GM21367 (cell line): ENCODE data around the gene ABCB6.

ENCODE experiments used
- ATAC-seq: cut with Tn5 transposase; IDR thresholded peaks from one replicate; pipeline ENCODE4 v1.9.1; 2021; ENCODE audit not compliant: unreplicated experiment

ABCB6 gene

GRCh38 chr2:219186754-219187456, 31.9 kb downstream of the ABCB6 start:
- no peak for ATAC-seq

GRCh38 chr2:219184121-219184520, 34.6 kb downstream of the ABCB6 start:
- ATAC-seq, result no peak

DNA sequence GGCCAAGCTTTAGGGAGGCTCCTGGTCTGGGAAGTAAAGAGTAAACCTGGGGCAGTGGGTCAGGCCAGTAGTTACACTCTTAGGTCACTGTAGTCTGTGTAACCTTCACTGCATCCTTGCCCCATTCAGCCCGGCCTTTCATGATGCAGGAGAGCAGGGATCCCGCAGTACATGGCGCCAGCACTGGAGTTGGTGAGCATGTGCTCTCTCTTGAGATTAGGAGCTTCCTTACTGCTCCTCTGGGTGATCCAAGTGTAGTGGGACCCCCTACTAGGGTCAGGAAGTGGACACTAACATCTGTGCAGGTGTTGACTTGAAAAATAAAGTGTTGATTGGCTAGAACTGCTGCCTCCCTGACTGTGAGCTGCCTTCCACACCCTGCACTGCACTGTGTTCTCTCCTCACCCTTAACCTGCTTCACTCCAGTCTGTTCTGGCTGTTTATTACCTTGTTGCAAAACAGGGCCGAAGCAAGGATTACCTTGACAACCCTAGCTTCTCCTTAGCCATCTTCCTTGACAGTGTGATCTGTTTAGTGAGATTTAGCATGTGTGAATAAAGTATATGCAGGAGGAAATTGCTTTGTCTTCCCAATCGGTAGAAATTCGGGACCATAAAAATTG, 35.5 kb downstream of the ABCB6 start:
- ATAC-seq, result no peak

DNA sequence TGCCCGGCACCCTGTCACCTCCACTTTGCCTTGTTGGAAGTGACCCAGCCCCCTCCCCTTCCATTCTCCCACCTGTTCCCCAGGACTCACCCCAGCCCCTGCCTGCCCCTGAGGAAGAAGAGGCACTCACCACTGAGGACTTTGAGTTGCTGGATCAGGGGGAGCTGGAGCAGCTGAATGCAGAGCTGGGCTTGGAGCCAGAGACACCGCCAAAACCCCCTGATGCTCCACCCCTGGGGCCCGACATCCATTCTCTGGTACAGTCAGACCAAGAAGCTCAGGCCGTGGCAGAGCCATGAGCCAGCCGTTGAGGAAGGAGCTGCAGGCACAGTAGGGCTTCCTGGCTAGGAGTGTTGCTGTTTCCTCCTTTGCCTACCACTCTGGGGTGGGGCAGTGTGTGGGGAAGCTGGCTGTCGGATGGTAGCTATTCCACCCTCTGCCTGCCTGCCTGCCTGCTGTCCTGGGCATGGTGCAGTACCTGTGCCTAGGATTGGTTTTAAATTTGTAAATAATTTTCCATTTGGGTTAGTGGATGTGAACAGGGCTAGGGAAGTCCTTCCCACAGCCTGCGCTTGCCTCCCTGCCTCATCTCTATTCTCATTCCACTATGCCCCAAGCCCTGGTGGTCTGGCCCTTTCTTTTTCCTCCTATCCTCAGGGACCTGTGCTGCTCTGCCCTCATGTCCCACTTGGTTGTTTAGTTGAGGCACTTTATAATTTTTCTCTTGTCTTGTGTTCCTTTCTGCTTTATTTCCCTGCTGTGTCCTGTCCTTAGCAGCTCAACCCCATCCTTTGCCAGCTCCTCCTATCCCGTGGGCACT, 36.2 kb downstream of the ABCB6 start:
- no peak for ATAC-seq

- ATAC-seq, result no peak
Measured at GRCh38 chr2:219181531-219181930, 37.2 kb downstream of the ABCB6 start.

DNA sequence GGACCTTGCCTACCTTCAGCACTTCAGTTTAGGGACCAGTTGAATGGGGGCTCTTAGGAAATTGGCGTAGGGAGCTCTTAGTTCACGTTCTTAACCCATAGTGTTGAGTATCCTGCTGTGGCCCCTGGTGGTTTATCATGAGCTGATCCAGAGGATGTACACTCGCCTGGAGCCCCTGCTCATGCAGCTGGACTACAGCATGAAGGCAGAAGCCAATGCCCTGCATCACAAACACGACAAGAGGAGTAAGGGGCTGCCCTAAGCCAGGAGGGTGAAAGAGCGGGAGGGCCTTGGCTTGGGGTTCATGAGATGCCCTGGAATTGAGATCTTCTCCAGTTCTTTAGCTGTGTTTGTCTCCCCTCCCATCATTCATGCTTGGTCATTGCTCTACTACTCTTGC, 37.8 kb downstream of the ABCB6 start:
- no peak for ATAC-seq

DNA sequence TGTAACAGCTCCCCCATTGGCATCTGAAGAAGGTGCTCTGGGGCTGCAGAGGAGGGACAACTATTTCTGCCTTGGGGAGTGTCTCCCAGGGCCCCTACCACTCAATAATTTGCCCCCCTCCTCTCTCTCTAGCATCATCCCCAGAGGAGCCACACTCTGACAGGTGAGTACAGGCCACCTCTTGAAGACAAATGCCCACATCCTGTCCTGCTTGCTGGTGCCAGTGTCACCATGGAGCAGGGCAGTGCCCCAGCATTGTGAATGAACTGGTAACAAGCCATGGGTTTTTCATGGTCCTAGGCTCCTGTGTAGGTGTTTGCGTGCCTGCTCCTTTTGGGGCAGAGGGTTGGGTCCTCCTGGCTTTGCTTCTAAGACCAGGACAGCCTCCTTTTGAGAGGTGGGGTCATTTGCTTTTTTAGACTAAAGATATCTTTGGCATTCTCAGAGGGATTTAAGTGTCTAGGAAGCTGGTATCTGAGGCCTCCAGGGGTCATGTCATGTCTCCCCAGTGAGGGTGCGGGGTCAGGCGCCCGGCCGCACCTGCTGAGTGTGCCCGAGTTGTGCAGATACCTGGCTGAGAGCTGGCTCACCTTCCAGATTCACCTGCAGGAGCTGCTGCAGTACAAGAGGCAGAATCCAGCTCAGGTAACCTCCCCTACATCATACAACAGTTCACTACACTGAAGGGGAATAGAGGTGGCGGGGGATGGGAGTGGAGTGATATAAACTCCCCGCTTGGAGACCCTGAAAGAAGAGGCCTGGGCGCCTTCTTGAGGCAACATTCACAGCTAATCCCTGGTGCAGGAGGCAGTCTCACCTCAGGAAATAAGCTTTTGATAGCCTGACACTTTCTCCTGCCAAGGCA, 38.9 kb downstream of the ABCB6 start:
- ATAC-seq, result no peak

- peak; percentile 12 for ATAC-seq
Measured at GRCh38 chr2:219178377-219179175, 40.2 kb downstream of the ABCB6 start.

- peak; percentile 34 for ATAC-seq
Measured at GRCh38 chr2:219177552-219178376, 41.0 kb downstream of the ABCB6 start, which contains the start of gene RETREG2. RETREG2 (plus strand) TSS chr2:219178275; CDS start chr2:219178353, 78 bp downstream.

GRCh38 chr2:219176818-219177551, 41.8 kb downstream of the ABCB6 start, which contains the start of gene CNPPD1:
CNPPD1 (minus strand) TSS chr2:219176925; CDS start chr2:219176828, 97 bp downstream.
- ATAC-seq, result peak; percentile 53

DNA sequence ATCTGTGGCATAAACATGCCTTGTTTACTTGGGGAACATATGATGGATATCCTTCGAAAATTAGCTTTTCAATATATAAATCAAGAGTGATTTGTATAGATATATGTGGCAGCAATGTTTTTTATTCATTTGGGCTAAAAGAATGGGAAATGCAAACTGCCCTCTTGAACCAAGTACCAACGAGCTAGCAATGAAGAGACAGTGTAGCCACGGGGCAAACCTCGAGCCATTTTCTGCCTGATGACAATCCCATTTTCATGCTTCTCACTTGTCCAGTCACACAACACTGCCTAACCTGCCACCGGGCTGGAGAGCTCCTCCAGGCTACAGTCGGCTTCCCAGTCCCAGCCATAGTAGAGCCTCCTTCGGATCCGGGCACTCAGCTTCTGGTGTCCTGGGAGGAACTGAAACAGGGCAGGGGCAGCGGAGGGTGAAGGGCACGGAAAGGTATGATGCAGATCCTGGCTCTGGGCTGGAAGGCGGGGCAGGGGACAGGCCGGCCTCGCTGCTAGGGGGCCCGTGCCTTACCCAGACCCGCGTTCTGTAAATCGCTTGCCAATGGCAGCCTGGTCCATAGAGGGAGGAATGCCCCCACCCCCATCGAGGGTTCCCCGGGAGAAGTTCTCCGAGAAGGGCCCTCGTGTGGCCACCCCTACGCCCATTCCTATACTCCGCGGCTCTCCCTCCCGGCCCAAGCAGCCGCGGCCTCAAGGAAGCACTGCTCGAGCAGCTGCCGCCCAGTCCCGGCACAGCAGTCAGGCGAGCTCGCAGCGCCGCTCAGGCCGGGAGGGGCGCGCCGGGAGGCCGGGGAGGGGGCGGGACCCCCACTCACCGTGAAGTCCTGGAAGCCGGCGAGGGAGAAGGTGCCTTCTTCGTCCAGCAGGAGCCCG, 42.6 kb downstream of the ABCB6 start:
- peak; percentile 27 for ATAC-seq

DNA sequence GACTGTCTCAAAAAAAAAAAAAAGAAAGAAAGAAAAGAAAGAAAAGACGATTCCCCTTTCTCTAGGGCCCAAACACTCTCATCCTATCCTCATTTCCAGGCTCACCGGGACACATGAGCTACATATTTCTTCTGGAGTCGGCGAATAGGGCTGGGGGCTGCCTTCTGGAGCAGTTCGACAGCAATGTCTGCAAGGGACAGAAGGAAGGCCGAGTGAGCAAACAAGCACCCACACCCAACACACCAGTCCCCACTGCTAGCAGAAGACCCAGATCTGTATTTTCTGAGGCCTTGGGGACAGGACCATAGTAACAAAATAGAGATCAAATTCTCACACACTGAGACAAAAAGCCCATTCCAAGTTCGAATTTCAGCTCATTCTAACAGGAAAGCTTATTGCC, 43.3 kb downstream of the ABCB6 start:
- ATAC-seq, result no peak

DNA sequence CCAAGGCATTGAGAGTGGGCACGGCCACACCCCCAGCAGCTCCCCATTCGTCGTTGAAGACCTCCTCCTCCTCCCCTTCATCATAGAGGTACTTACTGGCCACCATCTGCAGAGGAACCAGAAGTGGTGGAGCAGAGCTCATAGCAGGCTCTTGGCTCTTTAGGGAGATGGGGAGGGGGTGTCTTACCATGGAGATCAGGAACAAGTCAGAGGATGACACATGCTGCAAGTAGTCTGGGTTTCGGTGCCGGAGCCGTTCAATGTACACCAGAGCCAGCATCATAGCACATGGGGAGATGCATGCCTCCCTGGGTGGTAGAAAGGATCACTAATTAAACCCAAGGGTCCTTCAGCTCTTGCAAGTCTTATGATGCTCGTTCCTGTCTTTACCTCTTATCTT, 44.0 kb downstream of the ABCB6 start:
- ATAC-seq, result no peak

GRCh38 chr2:219174146-219174545, 44.6 kb downstream of the ABCB6 start:
- ATAC-seq, result no peak

GRCh38 chr2:219173176-219173575, 45.6 kb downstream of the ABCB6 start:
- no peak for ATAC-seq

- no peak for ATAC-seq
Measured at GRCh38 chr2:219172231-219173154, 46.3 kb downstream of the ABCB6 start.
